ENCODE measurements around the gene TBATA. TPM values are rescaled to one million over a fixed set of nuclear protein-coding genes. Genes with fewer than 3 reads are reported as not detected.

TBATA gene
- total RNA-seq, 2 donors from 2014 or later, result not detected

DNA sequence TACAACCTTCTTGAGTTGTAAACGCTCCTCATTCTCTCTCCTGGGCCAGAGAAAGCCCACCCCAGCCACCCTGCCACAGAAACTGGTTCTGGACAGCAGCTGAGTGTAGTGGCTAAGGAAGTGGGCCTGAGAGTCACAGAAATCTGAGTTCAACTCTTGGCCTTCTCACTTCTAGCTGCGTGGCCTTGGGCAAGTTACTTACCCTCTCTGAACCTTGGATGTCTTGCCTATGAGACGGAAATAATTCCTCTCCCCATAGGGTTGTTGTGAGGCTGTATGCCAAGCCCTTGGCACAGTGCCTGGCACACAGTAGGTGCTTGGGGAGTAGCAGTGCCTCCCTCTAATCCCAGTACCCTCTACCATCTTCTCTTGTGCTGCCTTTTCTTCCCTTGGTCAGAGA lies 61.4 kb downstream of the TBATA start:
- Histone ChIP-seq H3K9me3 (ENCODE audit: control insufficient read depth, low read length) (no peaks in the 10 kb centered on the region), H3K9ac (ENCODE audit: extremely low read depth, low read length, poor library complexity, severe bottlenecking) (no peak overlapping the region), H3K4me3 (ENCODE audit: low read length) (no peak overlapping the region), H3K36me3 (ENCODE audit: control insufficient read depth, insufficient read depth, low read length) (no peaks in the 10 kb centered on the region), H3K27ac (ENCODE audit: low read depth, low read length) (no peak overlapping the region), H3K27me3 (ENCODE audit: control insufficient read depth, insufficient read depth, low read length, poor library complexity, severe bottlenecking) (no peaks in the 10 kb centered on the region), H3K4me1 (ENCODE audit: control insufficient read depth, insufficient read depth, low read length) (no peaks in the 10 kb centered on the region)
- Mint-ChIP-seq H3K27ac (no peak overlapping the region), H3K27me3 (ENCODE audit: insufficient read depth) (no peaks in the 10 kb centered on the region), H3K9me3 (no peaks in the 10 kb centered on the region), H3K4me3 (no peak overlapping the region), H3K36me3 (ENCODE audit: low read depth) (no peaks in the 10 kb centered on the region), H3K4me1 (peaks cover 6% of the 10 kb centered on the region)
- DNase-seq, result no peak
- TF ChIP-seq CTCF (conservative IDR thresholded peaks at IDR 0.05), result no peak
- WGBS, 2 experiments (ENCODE audit: insufficient coverage in 1 of 2, insufficient read length in 1 of 2), result 92 to 100% methylated on average over 3 of the region's 3 CpGs

GRCh38 chr10:70722820-70723424 lies 62.3 kb downstream of the TBATA start:
- no peaks in the 10 kb centered on the region for H3K9me3 Mint-ChIP-seq
- Histone ChIP-seq H3K4me3 (ENCODE audit: low read length) (no peak overlapping the region), H3K27me3 (ENCODE audit: control insufficient read depth, insufficient read depth, low read length, poor library complexity, severe bottlenecking) (no peaks in the 10 kb centered on the region), H3K9me3 (ENCODE audit: control insufficient read depth, low read length) (no peaks in the 10 kb centered on the region), H3K27ac (ENCODE audit: low read depth, low read length) (no peak overlapping the region), H3K4me1 (ENCODE audit: control insufficient read depth, insufficient read depth, low read length) (no peaks in the 10 kb centered on the region), H3K36me3 (ENCODE audit: control insufficient read depth, insufficient read depth, low read length) (no peaks in the 10 kb centered on the region), H3K9ac (ENCODE audit: extremely low read depth, low read length, poor library complexity, severe bottlenecking) (no peak overlapping the region)
- no peaks in the 10 kb centered on the region for H3K27me3 Mint-ChIP-seq (ENCODE audit: insufficient read depth)
- H3K36me3 Mint-ChIP-seq (ENCODE audit: low read depth), result no peaks in the 10 kb centered on the region
- no peak overlapping the region for H3K4me3 Mint-ChIP-seq
- peak overlapping the region; percentile 0 for H3K27ac Mint-ChIP-seq
- no peak for TF ChIP-seq CTCF (conservative IDR thresholded peaks at IDR 0.05)
- no peak for DNase-seq
- peaks cover 5% of the 10 kb centered on the region for H3K4me1 Mint-ChIP-seq
- 88 to 92% methylated on average over 3 to 4 of the region's 4 CpGs for WGBS, 2 experiments (ENCODE audit: insufficient coverage in 1 of 2, insufficient read length in 1 of 2)

Other genes with a start within 250 kb of the TBATA start
- gene PRF1, start 182.6 kb downstream of the TBATA start, total RNA-seq, result not detected
- gene ADAMTS14, start 112.9 kb downstream of the TBATA start, total RNA-seq, result under 1 TPM; 0.44 to 0.79 TPM
- gene SGPL1, start 30.6 kb upstream of the TBATA start, total RNA-seq, result 100 to 1,000 TPM in 1 of 2 donors, 10 to 100 TPM in 1; 95.4 to 103 TPM
- 100 to 1,000 TPM; 168 to 183 TPM for gene PCBD1, start 103.2 kb upstream of the TBATA start, total RNA-seq